Measurements from ENCODE around the gene MGME1.
A peak's percentile ranks its signal among the peaks of the same experiment; 100 is the strongest.

The MGME1 gene

GRCh38 chr20:17968366-17969277 lies at the start of gene MGME1, which contains the start of gene SNX5:
MGME1 (plus strand) TSS chr20:17969018; CDS start chr20:17969860, 842 bp downstream.
SNX5 (minus strand) TSS chr20:17968794; CDS start chr20:17968425, 369 bp downstream.
- DNase-seq, result peak; percentile 99 to 100

GRCh38 chr20:17919149-17919548 lies 49.7 kb upstream of the MGME1 start:
- DNase-seq, result no peak

- DNase-seq, result no peak
Observed at GRCh38 chr20:17921774-17922173, 47.0 kb upstream of the MGME1 start.

- no peak for DNase-seq
Observed at GRCh38 chr20:17925141-17925939, 43.5 kb upstream of the MGME1 start.

GRCh38 chr20:17925940-17926300 lies 42.9 kb upstream of the MGME1 start:
- no peak for DNase-seq

- DNase-seq, result no peak
Observed at GRCh38 chr20:17928211-17928611, 40.6 kb upstream of the MGME1 start.

GRCh38 chr20:17928633-17929311 lies 40.0 kb upstream of the MGME1 start:
- no peak for DNase-seq

- DNase-seq, result no peak
Observed at GRCh38 chr20:17931513-17931912, 37.3 kb upstream of the MGME1 start.

GRCh38 chr20:17932396-17932795 lies 36.4 kb upstream of the MGME1 start:
- DNase-seq, result no peak

GRCh38 chr20:17933121-17933520 lies 35.7 kb upstream of the MGME1 start:
- DNase-seq, result no peak

GRCh38 chr20:17933711-17934110 lies 35.1 kb upstream of the MGME1 start:
- no peak for DNase-seq

GRCh38 chr20:17934141-17934862 lies 34.5 kb upstream of the MGME1 start:
- DNase-seq, result no peak

GRCh38 chr20:17935186-17935585 lies 33.6 kb upstream of the MGME1 start:
- DNase-seq, result no peak

- no peak for DNase-seq
Observed at GRCh38 chr20:17935761-17936160, 33.1 kb upstream of the MGME1 start.

- no peak for DNase-seq
Observed at GRCh38 chr20:17936286-17936760, 32.5 kb upstream of the MGME1 start.

- DNase-seq, result no peak
Observed at GRCh38 chr20:17936761-17937732, 31.8 kb upstream of the MGME1 start.

- peak; percentile 41 to 43 for DNase-seq
Observed at GRCh38 chr20:17938871-17939619, 29.8 kb upstream of the MGME1 start.

GRCh38 chr20:17939622-17940223 lies 29.1 kb upstream of the MGME1 start:
- DNase-seq, result no peak

GRCh38 chr20:17940224-17940971 lies 28.4 kb upstream of the MGME1 start:
- no peak for DNase-seq

Data from stimulated activated CD4-positive, alpha-beta T cell treated with anti-CD3 and anti-CD28 coated beads, Interleukin-4, amount 100 ng/mL, for 4 hours (primary cell).